HG03442 (cell line): ENCODE data around the gene LUZP1.

Experiments
- ATAC-seq: cut with Tn5 transposase; IDR thresholded peaks from one replicate; pipeline ENCODE4 v1.9.1; 2021; ENCODE audit warnings: mild to moderate bottlenecking, moderate library complexity; ENCODE audit not compliant: unreplicated experiment

Gene LUZP1

GRCh38 chr1:23118407-23118806 lies 50.2 kb downstream of the LUZP1 start:
- no peak for ATAC-seq

- ATAC-seq, result no peak
Measured at GRCh38 chr1:23116921-23117699, 51.5 kb downstream of the LUZP1 start.

GRCh38 chr1:23116216-23116836 lies 52.3 kb downstream of the LUZP1 start:
- ATAC-seq, result no peak

GRCh38 chr1:23114424-23115079 lies 54.1 kb downstream of the LUZP1 start:
- no peak for ATAC-seq

- ATAC-seq, result no peak
Measured at GRCh38 chr1:23111600-23112535, 56.8 kb downstream of the LUZP1 start.

GRCh38 chr1:23110391-23110790 lies 58.3 kb downstream of the LUZP1 start:
- ATAC-seq, result no peak

GRCh38 chr1:23108918-23109533 lies 59.6 kb downstream of the LUZP1 start:
- ATAC-seq, result no peak

- ATAC-seq, result no peak
Measured at GRCh38 chr1:23103001-23103889, 65.4 kb downstream of the LUZP1 start.

- ATAC-seq, result no peak
Measured at GRCh38 chr1:23102289-23102688, 66.4 kb downstream of the LUZP1 start.

GRCh38 chr1:23101887-23102286 lies 66.8 kb downstream of the LUZP1 start:
- no peak for ATAC-seq

- no peak for ATAC-seq
Measured at GRCh38 chr1:23101101-23101827, 67.4 kb downstream of the LUZP1 start.

- ATAC-seq, result no peak
Measured at GRCh38 chr1:23100074-23100748, 68.4 kb downstream of the LUZP1 start.

GRCh38 chr1:23099171-23099536 lies 69.5 kb downstream of the LUZP1 start:
- ATAC-seq, result no peak

- ATAC-seq, result no peak
Measured at GRCh38 chr1:23098463-23099170, 70.0 kb downstream of the LUZP1 start.

GRCh38 chr1:23097316-23097715 lies 71.3 kb downstream of the LUZP1 start:
- no peak for ATAC-seq

GRCh38 chr1:23092447-23092846 lies 76.2 kb downstream of the LUZP1 start:
- no peak for ATAC-seq

GRCh38 chr1:23091545-23091944 lies 77.1 kb downstream of the LUZP1 start:
- no peak for ATAC-seq

- no peak for ATAC-seq
Measured at GRCh38 chr1:23090056-23090455, 78.6 kb downstream of the LUZP1 start.
